ENCODE results near the gene FGF19.
"Not testable (repeated sequence)": the region's sequence is repeated elsewhere in the genome, so short reads cannot be mapped to it uniquely, and the experiment has no call there.

Gene FGF19

GRCh38 chr11:69698362-69698761, 5.5 kb downstream of the FGF19 start:
- Histone ChIP-seq H3K4me2 (no peak overlapping the region), H2AFZ (ENCODE audit: low read depth) (no peak overlapping the region), H4K20me1 (ENCODE audit: insufficient read depth) (no peaks in the 10 kb centered on the region), H3K79me2 (ENCODE audit: insufficient read depth, low read depth) (no peaks in the 10 kb centered on the region), H3K4me3 (IDR thresholded peaks at IDR 0.05; ENCODE audit: insufficient read depth, low read depth, low read length) (no peak overlapping the region), H3K27me3 (ENCODE audit: insufficient read depth, low read depth) (peaks cover 31% of the 10 kb centered on the region; the same call in 1 of the 2 replicates), H3K36me3 (ENCODE audit: insufficient read depth) (no peaks in the 10 kb centered on the region), H3K4me1 (ENCODE audit: low read depth, poor library complexity, severe bottlenecking) (no peaks in the 10 kb centered on the region), H3K27ac (no peak overlapping the region), H3K9ac (no peak overlapping the region)
- TF ChIP-seq CTCF (conservative IDR thresholded peaks at IDR 0.05; ENCODE audit: low read depth, low read length), result no peak

DNA sequence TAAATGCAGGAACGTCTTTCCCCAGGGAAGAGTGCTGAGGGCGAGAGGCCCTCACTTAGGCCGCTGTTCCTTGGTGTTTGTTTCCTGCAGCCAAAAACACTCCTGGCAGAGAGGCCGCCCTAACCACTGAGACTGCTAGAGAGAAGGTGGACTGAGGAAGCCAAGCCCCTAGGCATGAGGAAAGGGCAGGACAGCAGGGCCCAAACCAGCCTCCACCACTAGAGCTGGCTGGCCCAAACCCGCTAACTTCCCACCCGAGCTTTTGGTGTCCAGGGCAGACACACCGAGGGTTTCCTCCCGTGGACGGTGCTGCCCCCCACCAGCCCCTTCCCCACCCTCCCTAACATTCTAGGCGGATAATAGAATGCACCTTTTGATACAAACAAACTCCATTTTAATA, 6.0 kb downstream of the FGF19 start:
- H3K36me3 ChIP-seq (ENCODE audit: insufficient read depth), result no peaks in the 10 kb centered on the region
- no peak overlapping the region for H2AFZ ChIP-seq (ENCODE audit: low read depth)
- H4K20me1 ChIP-seq (ENCODE audit: insufficient read depth), result no peaks in the 10 kb centered on the region
- H3K79me2 ChIP-seq (ENCODE audit: insufficient read depth, low read depth), result no peaks in the 10 kb centered on the region
- TF ChIP-seq CTCF (conservative IDR thresholded peaks at IDR 0.05; ENCODE audit: low read depth, low read length), result no peak
- H3K9ac ChIP-seq, result no peak overlapping the region
- H3K27ac ChIP-seq, result no peak overlapping the region
- H3K4me1 ChIP-seq (ENCODE audit: low read depth, poor library complexity, severe bottlenecking), result no peaks in the 10 kb centered on the region
- H3K4me2 ChIP-seq, result no peak overlapping the region
- peaks cover 31% of the 10 kb centered on the region; the same call in 1 of the 2 replicates for H3K27me3 ChIP-seq (ENCODE audit: insufficient read depth, low read depth)
- no peak overlapping the region for H3K4me3 ChIP-seq (IDR thresholded peaks at IDR 0.05; ENCODE audit: insufficient read depth, low read depth, low read length)

GRCh38 chr11:69697469-69697843, 6.4 kb downstream of the FGF19 start:
- no peak for TF ChIP-seq CTCF (conservative IDR thresholded peaks at IDR 0.05; ENCODE audit: low read depth, low read length)
- Histone ChIP-seq H3K4me2 (no peak overlapping the region), H3K36me3 (ENCODE audit: insufficient read depth) (no peaks in the 10 kb centered on the region), H3K4me3 (IDR thresholded peaks at IDR 0.05; ENCODE audit: insufficient read depth, low read depth, low read length) (no peak overlapping the region), H3K4me1 (ENCODE audit: low read depth, poor library complexity, severe bottlenecking) (no peaks in the 10 kb centered on the region), H3K79me2 (ENCODE audit: insufficient read depth, low read depth) (no peaks in the 10 kb centered on the region), H3K27ac (no peak overlapping the region), H3K9ac (no peak overlapping the region), H3K27me3 (ENCODE audit: insufficient read depth, low read depth) (peaks cover 31% of the 10 kb centered on the region; the same call in 1 of the 2 replicates), H2AFZ (ENCODE audit: low read depth) (no peak overlapping the region), H4K20me1 (ENCODE audit: insufficient read depth) (no peaks in the 10 kb centered on the region)

GRCh38 chr11:69696749-69697468, 6.9 kb downstream of the FGF19 start:
- no peaks in the 10 kb centered on the region for H3K4me1 ChIP-seq (ENCODE audit: low read depth, poor library complexity, severe bottlenecking)
- no peak overlapping the region for H3K4me3 ChIP-seq (IDR thresholded peaks at IDR 0.05; ENCODE audit: insufficient read depth, low read depth, low read length)
- H3K27me3 ChIP-seq (ENCODE audit: insufficient read depth, low read depth), result peaks cover 31% of the 10 kb centered on the region; the same call in 1 of the 2 replicates
- no peaks in the 10 kb centered on the region for H4K20me1 ChIP-seq (ENCODE audit: insufficient read depth)
- H3K9ac ChIP-seq, result no peak overlapping the region
- TF ChIP-seq CTCF (conservative IDR thresholded peaks at IDR 0.05; ENCODE audit: low read depth, low read length), result no peak
- no peaks in the 10 kb centered on the region for H3K36me3 ChIP-seq (ENCODE audit: insufficient read depth)
- no peak overlapping the region for H3K4me2 ChIP-seq
- no peak overlapping the region for H3K27ac ChIP-seq
- H3K79me2 ChIP-seq (ENCODE audit: insufficient read depth, low read depth), result no peaks in the 10 kb centered on the region
- H2AFZ ChIP-seq (ENCODE audit: low read depth), result no peak overlapping the region

DNA sequence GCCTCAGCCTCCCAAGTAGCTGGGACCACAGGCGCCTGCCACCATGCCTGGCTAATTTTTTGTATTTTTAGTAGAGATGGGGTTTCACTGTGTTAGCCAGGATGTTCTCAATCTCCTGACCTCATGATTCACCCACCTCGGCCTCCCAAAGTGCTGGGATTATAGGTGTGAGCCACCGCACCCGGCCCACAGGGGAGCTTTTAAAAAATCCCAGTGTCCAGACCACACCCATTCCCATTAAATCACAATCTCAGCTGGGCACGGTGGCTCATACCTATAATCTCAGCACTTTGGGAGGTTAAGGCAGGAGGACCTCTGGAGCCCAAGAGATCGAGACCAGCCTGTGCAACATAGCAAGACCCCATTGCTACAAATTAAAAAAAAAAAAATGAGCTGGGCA, 7.8 kb downstream of the FGF19 start:
- not testable (repeated sequence) for H3K4me3 ChIP-seq (IDR thresholded peaks at IDR 0.05; ENCODE audit: insufficient read depth, low read depth, low read length); H3K4me1 ChIP-seq (ENCODE audit: low read depth, poor library complexity, severe bottlenecking); H3K36me3 ChIP-seq (ENCODE audit: insufficient read depth); H3K4me2 ChIP-seq; H2AFZ ChIP-seq (ENCODE audit: low read depth); H3K9ac ChIP-seq; H3K79me2 ChIP-seq (ENCODE audit: insufficient read depth, low read depth); H3K27ac ChIP-seq; H4K20me1 ChIP-seq (ENCODE audit: insufficient read depth)
- H3K27me3 ChIP-seq (ENCODE audit: insufficient read depth, low read depth), result peaks cover 31% of the 10 kb centered on the region; the same call in 1 of the 2 replicates

Measured in KMS-11 (cell line).